HFFc6 (cell line): ENCODE measurements around the gene GABBR2. TPM values are rescaled to one million over a fixed set of nuclear protein-coding genes. Genes with fewer than 3 reads are reported as not detected.
"Not testable (repeated sequence)": the region's sequence is repeated elsewhere in the genome, so short reads cannot be mapped to it uniquely, and the experiment has no call there.

Experiments used
- DNase-seq: peaks from one replicate; pipeline ENCODE4 v3.0.0-alpha.2; 2018
- H3K27ac Mint-ChIP-seq: 2 replicates; pipeline ENCODE4 v1.8.0; 2020; ENCODE audit warnings: mild to moderate bottlenecking, mixed read lengths
- H3K27me3 Mint-ChIP-seq: 2 replicates; pipeline ENCODE4 v1.8.0; 2021; ENCODE audit warnings: mild to moderate bottlenecking, moderate library complexity, mixed read lengths; ENCODE audit not compliant: insufficient read depth
- H3K36me3 Mint-ChIP-seq: 2 replicates; pipeline ENCODE4 v1.8.0; 2021; ENCODE audit warnings: low read depth, mixed read lengths
- H3K4me1 Mint-ChIP-seq: 2 replicates; pipeline ENCODE4 v1.8.0; 2020; ENCODE audit warnings: low read depth, mixed read lengths
- H3K4me3 Mint-ChIP-seq: 2 replicates; pipeline ENCODE4 v1.8.0; 2020; ENCODE audit warnings: mild to moderate bottlenecking, moderate library complexity, mixed read lengths
- H3K9me3 Mint-ChIP-seq: 2 replicates; pipeline ENCODE4 v1.8.0; 2020; ENCODE audit warnings: mild to moderate bottlenecking, mixed read lengths
- CTCF ChIP-seq: fragments of 200-600 bp; sonication (generic); IDR thresholded peaks from 2 replicates; pipeline ENCODE4 v1.5.0; 2021; ENCODE audit warnings: antibody characterized with exemption, mild to moderate bottlenecking
- total RNA-seq, 6 experiments: library from RNA; stranded (reverse); fragmentation: NEBNext Ultra II Directional; extraction: Animal tissue kit (Norgen Biotek cat#: 25700); gene quantifications; 2 replicates in 1 of 6; 3 replicates in 5 of 6; pipeline ENCODE4 v1.2.3, GENCODE V29; 2021

GABBR2 gene
- total RNA-seq, 6 experiments from 2014 or later = 3.1 to 9.3 (median 7.6) TPM

GRCh38 chr9:98688710-98689495 lies 19.8 kb downstream of the GABBR2 start:
- peaks cover 5% of the 10 kb centered on the region; the same call in 1 of the 2 replicates for H3K27me3 Mint-ChIP-seq
- H3K4me3 Mint-ChIP-seq = no peak overlapping the region
- no peaks in the 10 kb centered on the region for H3K9me3 Mint-ChIP-seq
- H3K4me1 Mint-ChIP-seq = no peaks in the 10 kb centered on the region; the same call in 1 of the 2 replicates
- DNase-seq = no peak
- H3K36me3 Mint-ChIP-seq = no peaks in the 10 kb centered on the region
- no peak overlapping the region for H3K27ac Mint-ChIP-seq
- no peak for TF ChIP-seq CTCF

- Mint-ChIP-seq H3K4me3 (no peak overlapping the region), H3K27ac (no peak overlapping the region), H3K27me3 (peaks cover 1% of the 10 kb centered on the region), H3K36me3 (no peaks in the 10 kb centered on the region), H3K4me1 (no peaks in the 10 kb centered on the region; the same call in 1 of the 2 replicates), H3K9me3 (no peaks in the 10 kb centered on the region)
- TF ChIP-seq CTCF = no peak
- DNase-seq = no peak
Observed at GRCh38 chr9:98687911-98688310, 20.8 kb downstream of the GABBR2 start.

- TF ChIP-seq CTCF = no peak
- Mint-ChIP-seq H3K27me3 (peaks cover 3% of the 10 kb centered on the region), H3K27ac (no peak overlapping the region), H3K4me1 (no peaks in the 10 kb centered on the region; the same call in 1 of the 2 replicates), H3K36me3 (no peaks in the 10 kb centered on the region), H3K9me3 (no peaks in the 10 kb centered on the region), H3K4me3 (no peak overlapping the region)
- DNase-seq = no peak
Observed at GRCh38 chr9:98686961-98687855, 21.5 kb downstream of the GABBR2 start.

- H3K4me3 Mint-ChIP-seq, H3K27ac Mint-ChIP-seq, H3K27me3 Mint-ChIP-seq, H3K36me3 Mint-ChIP-seq, H3K4me1 Mint-ChIP-seq, H3K9me3 Mint-ChIP-seq, DNase-seq: not testable (repeated sequence)
Observed at GRCh38 chr9:98684816-98685215, 23.9 kb downstream of the GABBR2 start.

- Mint-ChIP-seq H3K36me3 (no peaks in the 10 kb centered on the region), H3K4me1 (no peaks in the 10 kb centered on the region), H3K9me3 (peaks cover 4% of the 10 kb centered on the region; the same call in 1 of the 2 replicates), H3K27me3 (peaks cover 17% of the 10 kb centered on the region), H3K4me3 (no peak overlapping the region; the same call in 1 of the 2 replicates), H3K27ac (no peak overlapping the region)
- TF ChIP-seq CTCF = peak; percentile 79
- no peak for DNase-seq
Observed at GRCh38 chr9:98678244-98678842, 30.4 kb downstream of the GABBR2 start.
